ENCODE data around the gene STAT6. TPM values are rescaled to one million over a fixed set of nuclear protein-coding genes. Genes with fewer than 3 reads are reported as not detected.
A peak's percentile ranks its signal among the peaks of the same experiment; 100 is the strongest.
"Not testable (repeated sequence)": the region's sequence is repeated elsewhere in the genome, so short reads cannot be mapped to it uniquely, and the experiment has no call there.

STAT6 gene
- total RNA-seq, 2 donors from 2014 or later = 162 to 201 TPM

- intact Hi-C loops (cut with DNase I) = no loop called here
- peak; percentile 55 for DNase-seq (ENCODE audit: low spot score)
Observed at GRCh38 chr12:57092529-57092862, 18.7 kb downstream of the STAT6 start.

GRCh38 chr12:57091638-57092528 lies 19.3 kb downstream of the STAT6 start:
- intact Hi-C loops (cut with DNase I) = no loop called here
- DNase-seq (ENCODE audit: low spot score) = peak; percentile 76

- peak; percentile 71 for DNase-seq (ENCODE audit: low spot score)
- intact Hi-C loops (cut with DNase I) = no loop called here
Observed at GRCh38 chr12:57090924-57091637, 20.1 kb downstream of the STAT6 start.

GRCh38 chr12:57090490-57090889 lies 20.7 kb downstream of the STAT6 start:
- no peak for DNase-seq (ENCODE audit: low spot score)
- intact Hi-C loops (cut with DNase I) = no loop called here

GRCh38 chr12:57089271-57090245 lies 21.6 kb downstream of the STAT6 start:
- peak; percentile 92 for DNase-seq (ENCODE audit: low spot score)
- intact Hi-C loops (cut with DNase I) = no loop called here

- intact Hi-C loops (cut with DNase I) = no loop called here
- peak; percentile 98 for DNase-seq (ENCODE audit: low spot score)
Observed at GRCh38 chr12:57088354-57089270, 22.6 kb downstream of the STAT6 start, which contains the start of gene NAB2. Gene NAB2 (plus strand): TSS chr12:57089114. CDS start chr12:57089272, 158 bp downstream.

- intact Hi-C loops (cut with DNase I) = no loop called here
- DNase-seq (ENCODE audit: low spot score) = peak; percentile 96
Observed at GRCh38 chr12:57087691-57088353, 23.3 kb downstream of the STAT6 start.

GRCh38 chr12:57087010-57087690 lies 24.0 kb downstream of the STAT6 start:
- intact Hi-C loops (cut with DNase I) = no loop called here

GRCh38 chr12:57086493-57087009 lies 24.6 kb downstream of the STAT6 start:
- no peak for DNase-seq (ENCODE audit: low spot score)
- intact Hi-C loops (cut with DNase I) = no loop called here

More at GRCh38 chr12:57087010-57087690, 24.0 kb downstream of the STAT6 start:
- DNase-seq (ENCODE audit: low spot score) = peak; percentile 98

- DNase-seq (ENCODE audit: low spot score) = no peak
- intact Hi-C loops (cut with DNase I) = no loop called here
Observed at GRCh38 chr12:57085999-57086492, 25.1 kb downstream of the STAT6 start.

GRCh38 chr12:57080855-57081254 lies 30.3 kb downstream of the STAT6 start:
- DNase-seq (ENCODE audit: low spot score) = no peak
- intact Hi-C loops (cut with DNase I) = no loop called here

GRCh38 chr12:57079821-57080220 lies 31.3 kb downstream of the STAT6 start:
- no peak for DNase-seq (ENCODE audit: low spot score)

GRCh38 chr12:57078519-57079404 lies 32.4 kb downstream of the STAT6 start, which contains the start of gene NEMP1:
Gene NEMP1 (minus strand): TSS chr12:57078791. CDS start chr12:57078745, 46 bp downstream.
- intact Hi-C loops (cut with DNase I) = no loop called here
- peak; percentile 98 for DNase-seq (ENCODE audit: low spot score)

More at GRCh38 chr12:57079821-57080220, 31.3 kb downstream of the STAT6 start:
- intact Hi-C loops (cut with DNase I) = no loop called here

- not testable (repeated sequence) for DNase-seq (ENCODE audit: low spot score)
- intact Hi-C loops (cut with DNase I) = loop anchor here in 1 of 2 donors (5.0 kb wide), 1 partner anchor 103 kb away; no protein-coding TSS in a partner anchor
Observed at GRCh38 chr12:57073566-57074450, 37.4 kb downstream of the STAT6 start.
